GM23338 (cell line): ENCODE results near the gene CEP68.

Experiments used
- CREB1 ChIP-seq: fragments of 250-450 bp; sonication (Bioruptor Pico); IDR thresholded peaks from 2 replicates; pipeline ENCODE4 v1.5.0; 2020; ENCODE audit warnings: low read depth, mild to moderate bottlenecking, moderate library complexity
- CTCF ChIP-seq, 2 experiments: fragments of 200-600 bp in 1 of 2; sonication (generic) in 1 of 2; conservative IDR thresholded peaks; 2 replicates each; pipeline versions ENCODE4 v1.5.1 to v1.6.1; 2016 to 2017; ENCODE audit warnings: antibody characterized with exemption in 2 of 2, low read depth in 2 of 2, mild to moderate bottlenecking in 2 of 2, moderate library complexity in 1 of 2
- ETS1 ChIP-seq: IDR thresholded peaks from 2 replicates; pipeline ENCODE4 v1.6.1; 2016; ENCODE audit warnings: antibody characterized with exemption
- EZH2 ChIP-seq: fragments of 200-600 bp; sonication (generic); IDR thresholded peaks from one replicate; pipeline ENCODE4 v1.8.0; 2017; ENCODE audit warnings: antibody characterized with exemption, mild to moderate bottlenecking, low read depth; ENCODE audit not compliant: unreplicated experiment
- EZH2phosphoT487 ChIP-seq: fragments of 200-600 bp; sonication (generic); IDR thresholded peaks from one replicate; pipeline ENCODE4 v1.8.1; 2018; ENCODE audit warnings: antibody characterized with exemption; ENCODE audit not compliant: unreplicated experiment
- POLR2AphosphoS5 ChIP-seq: IDR thresholded peaks from 2 replicates; pipeline ENCODE4 v1.6.1; 2016; ENCODE audit warnings: antibody characterized with exemption, low read depth
- ZNF331 ChIP-seq: fragments of 250-450 bp; sonication (Bioruptor Pico); IDR thresholded peaks from 2 replicates; pipeline ENCODE4 v1.5.0; 2020; ENCODE audit warnings: low read depth, mild to moderate bottlenecking, moderate library complexity
- TF ChIP-seq, protein P1 (sequence below): IDR thresholded peaks from one replicate; pipeline ENCODE4 v1.6.1; 2018; ENCODE audit warnings: antibody characterized with exemption; ENCODE audit not compliant: unreplicated experiment

DNA sequence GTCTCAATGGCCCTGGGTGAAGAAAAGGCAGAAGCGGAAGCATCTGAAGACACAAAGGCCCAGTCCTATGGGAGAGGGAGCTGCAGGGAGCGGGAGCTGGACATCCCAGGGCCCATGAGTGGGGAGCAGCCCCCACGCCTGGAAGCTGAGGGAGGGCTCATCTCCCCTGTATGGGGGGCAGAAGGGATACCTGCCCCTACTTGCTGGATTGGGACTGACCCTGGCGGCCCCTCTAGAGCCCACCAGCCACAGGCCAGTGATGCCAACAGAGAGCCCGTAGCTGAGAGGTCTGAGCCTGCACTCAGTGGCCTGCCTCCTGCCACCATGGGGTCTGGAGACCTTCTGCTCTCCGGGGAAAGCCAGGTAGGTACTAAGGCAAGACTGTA, 13.2 kb downstream of the CEP68 start:
- TF ChIP-seq CTCF (conservative IDR thresholded peaks at IDR 0.05; ENCODE audit: low read depth in 2 of 2) (no peak), EZH2phosphoT487 (no peak), POLR2AphosphoS5 (no peak), CREB1 (CRISPR knock-in tag) (no peak), ETS1 (no peak), EZH2 (no peak), ZNF331 (CRISPR knock-in tag) (no peak)
- TF ChIP-seq, protein P1, sequence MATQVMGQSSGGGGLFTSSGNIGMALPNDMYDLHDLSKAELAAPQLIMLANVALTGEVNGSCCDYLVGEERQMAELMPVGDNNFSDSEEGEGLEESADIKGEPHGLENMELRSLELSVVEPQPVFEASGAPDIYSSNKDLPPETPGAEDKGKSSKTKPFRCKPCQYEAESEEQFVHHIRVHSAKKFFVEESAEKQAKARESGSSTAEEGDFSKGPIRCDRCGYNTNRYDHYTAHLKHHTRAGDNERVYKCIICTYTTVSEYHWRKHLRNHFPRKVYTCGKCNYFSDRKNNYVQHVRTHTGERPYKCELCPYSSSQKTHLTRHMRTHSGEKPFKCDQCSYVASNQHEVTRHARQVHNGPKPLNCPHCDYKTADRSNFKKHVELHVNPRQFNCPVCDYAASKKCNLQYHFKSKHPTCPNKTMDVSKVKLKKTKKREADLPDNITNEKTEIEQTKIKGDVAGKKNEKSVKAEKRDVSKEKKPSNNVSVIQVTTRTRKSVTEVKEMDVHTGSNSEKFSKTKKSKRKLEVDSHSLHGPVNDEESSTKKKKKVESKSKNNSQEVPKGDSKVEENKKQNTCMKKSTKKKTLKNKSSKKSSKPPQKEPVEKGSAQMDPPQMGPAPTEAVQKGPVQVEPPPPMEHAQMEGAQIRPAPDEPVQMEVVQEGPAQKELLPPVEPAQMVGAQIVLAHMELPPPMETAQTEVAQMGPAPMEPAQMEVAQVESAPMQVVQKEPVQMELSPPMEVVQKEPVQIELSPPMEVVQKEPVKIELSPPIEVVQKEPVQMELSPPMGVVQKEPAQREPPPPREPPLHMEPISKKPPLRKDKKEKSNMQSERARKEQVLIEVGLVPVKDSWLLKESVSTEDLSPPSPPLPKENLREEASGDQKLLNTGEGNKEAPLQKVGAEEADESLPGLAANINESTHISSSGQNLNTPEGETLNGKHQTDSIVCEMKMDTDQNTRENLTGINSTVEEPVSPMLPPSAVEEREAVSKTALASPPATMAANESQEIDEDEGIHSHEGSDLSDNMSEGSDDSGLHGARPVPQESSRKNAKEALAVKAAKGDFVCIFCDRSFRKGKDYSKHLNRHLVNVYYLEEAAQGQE = no peak
